ENCODE data around the gene SRRT.

The SRRT gene

GRCh38 chr7:100882785-100883526 lies 8.1 kb downstream of the SRRT start:
- TF ChIP-seq CTCF (IDR thresholded peaks at IDR 0.05; ENCODE audit: poor library complexity, severe bottlenecking), result no peak
- ATAC-seq (ENCODE audit: low read depth), result no peak
- Histone ChIP-seq H3K27ac (ENCODE audit: poor library complexity, severe bottlenecking) (no peak overlapping the region), H3K4me3 (ENCODE audit: severe bottlenecking) (no peak overlapping the region), H3K36me3 (ENCODE audit: low read depth) (peaks cover 96% of the 10 kb centered on the region), H3K4me1 (ENCODE audit: insufficient read depth, poor library complexity, severe bottlenecking) (no peaks in the 10 kb centered on the region), H3K27me3 (ENCODE audit: insufficient read depth, poor library complexity, severe bottlenecking) (no peaks in the 10 kb centered on the region), H3K9me3 (ENCODE audit: severe bottlenecking) (no peaks in the 10 kb centered on the region)
- DNase-seq (ENCODE audit: low spot score), result no peak

- Histone ChIP-seq H3K9me3 (ENCODE audit: severe bottlenecking) (no peaks in the 10 kb centered on the region), H3K36me3 (ENCODE audit: low read depth) (peaks cover 87% of the 10 kb centered on the region), H3K4me3 (ENCODE audit: severe bottlenecking) (no peak overlapping the region), H3K27me3 (ENCODE audit: insufficient read depth, poor library complexity, severe bottlenecking) (no peaks in the 10 kb centered on the region), H3K4me1 (ENCODE audit: insufficient read depth, poor library complexity, severe bottlenecking) (peaks cover 4% of the 10 kb centered on the region), H3K27ac (ENCODE audit: poor library complexity, severe bottlenecking) (no peak overlapping the region)
- no peak for DNase-seq (ENCODE audit: low spot score)
- no peak for TF ChIP-seq CTCF (IDR thresholded peaks at IDR 0.05; ENCODE audit: poor library complexity, severe bottlenecking)
- ATAC-seq (ENCODE audit: low read depth), result no peak
These were observed 10.0 kb downstream of the SRRT start for GRCh38 chr7:100884736-100885439.

- no peaks in the 10 kb centered on the region for H3K9me3 ChIP-seq (ENCODE audit: severe bottlenecking)
- no peak overlapping the region for H3K4me3 ChIP-seq (ENCODE audit: severe bottlenecking)
- no peak for ATAC-seq (ENCODE audit: low read depth)
- H3K27me3 ChIP-seq (ENCODE audit: insufficient read depth, poor library complexity, severe bottlenecking), result no peaks in the 10 kb centered on the region
- H3K4me1 ChIP-seq (ENCODE audit: insufficient read depth, poor library complexity, severe bottlenecking), result peaks cover 6% of the 10 kb centered on the region
- DNase-seq (ENCODE audit: low spot score), result no peak
- TF ChIP-seq CTCF (IDR thresholded peaks at IDR 0.05; ENCODE audit: poor library complexity, severe bottlenecking), result no peak
- no peak overlapping the region for H3K27ac ChIP-seq (ENCODE audit: poor library complexity, severe bottlenecking)
- H3K36me3 ChIP-seq (ENCODE audit: low read depth), result peaks cover 80% of the 10 kb centered on the region
These were observed 10.7 kb downstream of the SRRT start for GRCh38 chr7:100885440-100886141.

- H3K4me3 ChIP-seq (ENCODE audit: severe bottlenecking), result no peak overlapping the region
- H3K36me3 ChIP-seq (ENCODE audit: low read depth), result peaks cover 73% of the 10 kb centered on the region
- no peaks in the 10 kb centered on the region for H3K27me3 ChIP-seq (ENCODE audit: insufficient read depth, poor library complexity, severe bottlenecking)
- no peak overlapping the region for H3K27ac ChIP-seq (ENCODE audit: poor library complexity, severe bottlenecking)
- H3K4me1 ChIP-seq (ENCODE audit: insufficient read depth, poor library complexity, severe bottlenecking), result peaks cover 11% of the 10 kb centered on the region
- TF ChIP-seq CTCF (IDR thresholded peaks at IDR 0.05; ENCODE audit: poor library complexity, severe bottlenecking), result no peak
- DNase-seq (ENCODE audit: low spot score) (no peak), ATAC-seq (ENCODE audit: low read depth) (no peak)
- H3K9me3 ChIP-seq (ENCODE audit: severe bottlenecking), result no peaks in the 10 kb centered on the region
These were observed 11.4 kb downstream of the SRRT start for GRCh38 chr7:100886142-100886935.

Data from RWPE2 (cell line).